HUES48 (cell line): Measurements from ENCODE around the gene EIF2A.
"Not testable (repeated sequence)": the region's sequence is repeated elsewhere in the genome, so short reads cannot be mapped to it uniquely, and the experiment has no call there.

Experiments
- H3K27ac ChIP-seq: one replicate; pipeline ENCODE4 v1.7.0; 2013; ENCODE audit warnings: low read depth, low read length, inconsistent platforms
- H3K27me3 ChIP-seq: 2 replicates; pipeline ENCODE4 v1.6.1; 2013; ENCODE audit warnings: mild to moderate bottlenecking, low read length; ENCODE audit not compliant: control insufficient read depth, insufficient read depth
- H3K36me3 ChIP-seq: 2 replicates; pipeline ENCODE4 v1.6.1; 2013; ENCODE audit warnings: low read length; ENCODE audit not compliant: control insufficient read depth, insufficient read depth
- H3K4me1 ChIP-seq: 2 replicates; pipeline ENCODE4 v1.6.1; 2013; ENCODE audit warnings: mild to moderate bottlenecking, low read length; ENCODE audit not compliant: control insufficient read depth, insufficient read depth
- H3K4me3 ChIP-seq: 2 replicates; pipeline ENCODE4 v1.5.1; 2013; ENCODE audit warnings: mild to moderate bottlenecking, low read depth, low read length
- H3K9ac ChIP-seq: 2 replicates; pipeline ENCODE4 v1.6.1; 2013; ENCODE audit warnings: mild to moderate bottlenecking, low read depth, low read length, moderate library complexity
- H3K9me3 ChIP-seq: 2 replicates; pipeline ENCODE4 v1.6.1; 2013; ENCODE audit warnings: low read length; ENCODE audit not compliant: control insufficient read depth, insufficient read depth

The EIF2A gene

DNA sequence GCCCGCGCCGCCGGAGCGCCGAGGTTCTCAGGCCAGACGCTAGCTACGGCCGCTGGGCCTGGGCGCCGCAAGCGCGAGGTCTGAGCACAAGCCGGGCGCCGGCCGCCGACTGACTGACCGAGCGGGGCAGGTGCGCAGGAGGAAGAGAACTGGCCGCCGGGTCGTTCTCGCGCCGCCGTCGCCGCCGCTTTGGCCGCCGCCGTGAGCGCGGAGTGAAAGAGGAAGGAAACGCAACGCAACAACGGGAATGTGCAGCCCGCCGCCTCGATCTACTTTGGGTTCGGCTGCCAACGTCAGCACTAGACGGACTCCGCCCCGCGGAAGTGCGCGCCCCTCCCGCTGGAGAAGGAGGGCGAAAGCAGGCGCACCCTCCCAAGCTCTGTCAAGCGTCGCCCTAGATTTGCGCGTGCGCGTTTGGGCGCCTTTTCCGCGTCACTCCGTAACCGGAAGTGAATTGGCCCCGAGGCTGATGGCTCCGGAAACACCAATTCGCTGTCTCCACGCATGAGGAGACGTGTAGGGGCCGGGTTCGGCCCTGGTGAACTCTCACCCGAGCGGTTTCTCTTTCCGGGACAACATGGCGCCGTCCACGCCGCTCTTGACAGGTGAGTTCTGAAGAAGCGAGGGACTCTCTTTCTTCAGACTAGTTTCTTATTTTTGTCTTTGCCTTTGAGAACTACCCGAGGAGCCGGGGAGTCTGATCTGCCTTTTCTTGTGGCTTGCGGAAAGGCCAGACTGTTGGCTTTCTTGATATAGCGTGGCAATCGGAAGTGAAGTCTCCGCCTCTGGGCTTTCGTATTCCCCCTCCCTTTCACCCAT lies at the start of gene EIF2A, which contains the start of gene SERP1:
Gene EIF2A, plus strand, starts transcription at position 562 of the 819 bp plus-strand sequence. Its CDS starts 16 bp downstream, at position 578.
Gene SERP1, minus strand, starts transcription at position 271 of the 819 bp plus-strand sequence. CDS start 361 bp downstream, outside the sequence.
- Histone ChIP-seq H3K9me3 (no peaks in the 10 kb centered on the region), H3K27me3 (no peaks in the 10 kb centered on the region), H3K9ac (peak within 1 kb of the TSS; percentile 94), H3K4me3 (peak within 1 kb of the TSS; percentile 93), H3K27ac (peak within 1 kb of the TSS; percentile 94), H3K36me3 (peaks cover 33% of the 10 kb centered on the region), H3K4me1 (peaks cover 11% of the 10 kb centered on the region; the same call in 1 of the 2 replicates)

DNA sequence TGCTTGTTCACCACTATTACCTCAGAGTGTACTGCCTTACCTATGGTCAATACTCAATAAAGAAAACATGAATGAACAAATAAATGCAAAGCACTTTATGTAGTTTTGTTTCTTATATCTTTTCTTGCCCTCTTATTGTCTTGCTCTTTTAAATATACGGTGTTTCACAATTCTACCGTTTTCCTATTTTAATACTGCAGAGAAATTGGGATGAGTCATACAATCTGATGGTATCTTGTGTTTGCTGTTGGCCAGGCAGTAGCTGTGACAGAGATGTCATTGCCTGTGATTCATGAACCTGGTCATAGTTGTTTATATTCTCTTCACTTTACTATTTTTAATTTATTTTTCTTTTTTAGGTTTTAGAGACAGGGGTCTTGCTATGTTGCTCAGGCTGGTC lies 48.6 kb upstream of the EIF2A start:
- Histone ChIP-seq H3K4me3 (no peak overlapping the region), H3K9ac (no peak overlapping the region), H3K36me3 (no peaks in the 10 kb centered on the region), H3K9me3 (peaks cover 9% of the 10 kb centered on the region), H3K4me1 (no peaks in the 10 kb centered on the region), H3K27ac (no peak overlapping the region), H3K27me3 (no peaks in the 10 kb centered on the region)

GRCh38 chr3:150500960-150501359 lies 45.6 kb upstream of the EIF2A start:
- not testable (repeated sequence) for H3K27me3 ChIP-seq, H3K36me3 ChIP-seq

GRCh38 chr3:150503402-150504099 lies 43.0 kb upstream of the EIF2A start:
- Histone ChIP-seq H3K27ac (no peak overlapping the region), H3K9ac (no peak overlapping the region), H3K36me3 (no peaks in the 10 kb centered on the region), H3K4me3 (no peak overlapping the region), H3K27me3 (no peaks in the 10 kb centered on the region), H3K4me1 (no peaks in the 10 kb centered on the region), H3K9me3 (peaks cover 9% of the 10 kb centered on the region)

More at GRCh38 chr3:150500960-150501359, 45.6 kb upstream of the EIF2A start:
- not testable (repeated sequence) for H3K9ac ChIP-seq, H3K9me3 ChIP-seq, H3K27ac ChIP-seq, H3K4me1 ChIP-seq, H3K4me3 ChIP-seq

DNA sequence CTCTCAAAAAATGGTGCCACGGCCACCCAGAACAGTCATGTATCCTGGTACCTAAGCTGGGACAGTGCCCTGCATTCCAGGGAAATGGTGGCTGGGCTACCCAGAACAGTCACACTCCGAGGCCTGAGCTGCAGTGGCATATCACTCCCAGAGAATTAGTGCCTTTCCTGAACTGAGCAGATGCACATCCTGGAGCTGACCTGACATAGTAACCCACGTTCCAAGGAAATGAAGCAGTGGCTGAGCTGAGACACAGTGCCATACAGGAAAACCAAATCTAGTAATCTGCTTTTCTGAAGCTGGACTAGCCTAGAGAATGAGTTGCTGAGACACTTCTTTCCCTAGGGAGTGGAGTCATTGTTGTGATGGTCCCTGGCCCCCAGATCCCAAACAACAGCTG lies 42.1 kb upstream of the EIF2A start:
- Histone ChIP-seq H3K27me3 (no peaks in the 10 kb centered on the region), H3K27ac (no peak overlapping the region), H3K4me1 (no peaks in the 10 kb centered on the region), H3K9ac (no peak overlapping the region), H3K9me3 (peaks cover 9% of the 10 kb centered on the region), H3K36me3 (no peaks in the 10 kb centered on the region), H3K4me3 (no peak overlapping the region)

- Histone ChIP-seq H3K4me3 (no peak overlapping the region), H3K27me3 (no peaks in the 10 kb centered on the region), H3K9me3 (no peaks in the 10 kb centered on the region), H3K4me1 (peaks cover 23% of the 10 kb centered on the region), H3K9ac (no peak overlapping the region), H3K36me3 (no peaks in the 10 kb centered on the region), H3K27ac (no peak overlapping the region)
Observed at GRCh38 chr3:150508401-150508800, 38.2 kb upstream of the EIF2A start.

DNA sequence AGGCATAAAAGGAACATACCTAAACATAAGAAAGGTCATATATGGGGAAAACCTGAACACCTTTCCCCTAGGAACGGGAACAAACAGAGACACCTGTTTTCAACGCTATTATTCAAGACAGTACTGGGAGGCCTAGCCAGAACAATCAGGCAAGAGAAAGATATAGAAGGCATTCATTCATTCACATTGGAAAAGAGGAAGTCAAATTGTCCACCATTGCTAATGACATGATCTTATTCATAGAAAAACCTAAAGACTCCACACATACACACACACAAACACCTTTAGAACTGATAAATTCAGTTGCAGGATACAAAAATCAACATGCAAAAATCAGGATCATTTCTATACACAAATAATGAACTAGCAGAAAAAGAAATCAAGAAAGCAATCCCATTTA lies 36.8 kb upstream of the EIF2A start:
- Histone ChIP-seq H3K27me3 (no peaks in the 10 kb centered on the region), H3K36me3 (no peaks in the 10 kb centered on the region), H3K4me3 (no peak overlapping the region), H3K27ac (no peak overlapping the region), H3K4me1 (peaks cover 24% of the 10 kb centered on the region), H3K9me3 (no peaks in the 10 kb centered on the region), H3K9ac (no peak overlapping the region)

GRCh38 chr3:150511122-150511821 lies 35.3 kb upstream of the EIF2A start:
- Histone ChIP-seq H3K4me1 (peaks cover 24% of the 10 kb centered on the region), H3K9ac (no peak overlapping the region), H3K4me3 (no peak overlapping the region), H3K27me3 (no peaks in the 10 kb centered on the region), H3K27ac (no peak overlapping the region), H3K36me3 (no peaks in the 10 kb centered on the region), H3K9me3 (no peaks in the 10 kb centered on the region)

DNA sequence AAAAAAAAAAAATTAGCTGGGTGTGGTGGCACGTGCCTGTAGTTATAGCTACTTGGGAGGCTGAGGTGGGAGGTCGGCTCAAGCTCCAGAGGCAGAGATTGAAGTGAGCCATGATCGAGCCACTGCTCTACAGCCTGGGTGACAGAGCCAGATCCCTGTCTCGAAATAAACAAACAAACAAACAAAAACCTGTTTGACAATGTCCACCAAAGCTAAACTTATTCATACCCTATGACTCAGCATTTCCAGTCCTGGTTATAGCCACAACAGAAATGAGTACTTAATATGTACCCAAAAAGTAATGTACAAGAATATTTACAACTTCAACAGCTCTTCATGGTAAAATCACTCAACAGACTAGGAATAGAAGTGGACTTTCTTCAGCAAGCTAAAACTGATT lies 31.4 kb upstream of the EIF2A start:
- Histone ChIP-seq H3K27ac (no peak overlapping the region), H3K4me3 (no peak overlapping the region), H3K9ac (no peak overlapping the region), H3K27me3 (no peaks in the 10 kb centered on the region), H3K9me3 (no peaks in the 10 kb centered on the region), H3K4me1 (peaks cover 24% of the 10 kb centered on the region), H3K36me3 (no peaks in the 10 kb centered on the region)

- Histone ChIP-seq H3K9ac (no peak overlapping the region), H3K27ac (no peak overlapping the region), H3K9me3 (no peaks in the 10 kb centered on the region), H3K4me1 (no peaks in the 10 kb centered on the region), H3K4me3 (no peak overlapping the region), H3K27me3 (no peaks in the 10 kb centered on the region), H3K36me3 (no peaks in the 10 kb centered on the region)
Observed at GRCh38 chr3:150519026-150519425, 27.6 kb upstream of the EIF2A start.
